ENCODE results near the gene FAM169A. TPM values are rescaled to one million over a fixed set of nuclear protein-coding genes. Genes with fewer than 3 reads are reported as not detected.
A peak's percentile ranks its signal among the peaks of the same experiment; 100 is the strongest.
"Not testable (repeated sequence)": the region's sequence is repeated elsewhere in the genome, so short reads cannot be mapped to it uniquely, and the experiment has no call there.

The FAM169A gene
- total RNA-seq, 1 experiment from 2014 or later, result 63.1 TPM

DNA sequence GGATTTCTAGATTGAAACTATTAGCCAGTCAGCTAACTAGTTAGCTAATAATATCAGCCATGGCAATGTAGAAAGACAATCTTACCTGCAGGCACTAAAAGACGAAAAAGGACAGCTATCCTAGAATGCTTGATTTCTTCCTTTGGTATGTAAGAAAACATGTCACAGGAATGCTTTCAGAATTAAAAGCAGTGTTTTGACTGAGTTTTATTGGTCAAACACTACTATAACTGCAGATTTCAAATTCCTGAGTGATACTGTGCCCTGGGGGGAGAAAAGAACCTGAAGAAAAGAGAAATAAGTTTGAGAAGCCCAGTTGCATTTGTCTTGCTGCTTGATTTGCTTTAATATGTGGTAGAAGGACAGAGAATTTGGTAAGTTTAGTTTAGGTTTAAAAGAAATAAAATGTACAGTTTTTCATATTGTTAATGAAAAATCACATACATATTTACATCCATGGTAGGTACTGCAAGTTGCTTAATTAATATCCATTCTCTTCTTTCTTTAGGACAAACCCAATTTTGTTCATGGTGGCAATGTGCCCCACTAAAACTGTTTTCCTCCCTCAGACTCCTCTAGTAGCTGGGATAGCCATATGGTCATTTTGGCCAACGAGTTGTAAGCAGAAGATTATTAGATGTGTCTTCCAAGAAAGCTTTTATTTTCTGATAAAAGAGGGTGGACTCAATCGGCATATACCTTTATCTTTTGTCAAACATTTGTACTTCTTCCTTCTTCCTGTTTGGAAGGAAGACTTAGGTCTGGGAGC lies 4.3 kb upstream of the FAM169A start:
- H3K36me3 Mint-ChIP-seq (ENCODE audit: insufficient read depth in 1 of 3, low read depth in 3 of 3), result peaks cover 0 to 7% (median under 1%) of the 10 kb centered on the region in 3 experiments; a peak in 5 of 7 replicates
- Histone ChIP-seq H4K20me1 (ENCODE audit: control insufficient read depth, insufficient read depth, insufficient read length) (no peaks in the 10 kb centered on the region), H2AFZ (ENCODE audit: low read length) (no peak overlapping the region), H3K23me2 (ENCODE audit: insufficient read length, low read depth, low read length, poor library complexity, severe bottlenecking) (peaks cover 3% of the 10 kb centered on the region), H3K56ac (ENCODE audit: insufficient read length, low read depth, low read length) (no peak overlapping the region), H3K4ac (ENCODE audit: low read depth, low read length) (no peak overlapping the region), H4K8ac (replicated peaks; ENCODE audit: insufficient read length, low read depth, low read length) (no peak overlapping the region), H3K9me3 (ENCODE audit: control insufficient read depth, low read depth, low read length) (no peaks in the 10 kb centered on the region), H3K79me1 (ENCODE audit: insufficient read depth, low read depth, low read length, poor library complexity, severe bottlenecking) (no peaks in the 10 kb centered on the region), H3K4me2 (ENCODE audit: insufficient read depth, insufficient read length, low read length) (no peak overlapping the region), H3T11ph (ENCODE audit: low read length) (no peak overlapping the region), H3K27ac (ENCODE audit: insufficient read length, low read depth, low read length) (no peak overlapping the region), H3K4me1 (ENCODE audit: insufficient read depth, low read length) (peaks cover 2% of the 10 kb centered on the region; the same call in 1 of the 2 replicates), H4K5ac (ENCODE audit: insufficient read length, low read depth, low read length) (no peak overlapping the region), H2BK12ac (ENCODE audit: insufficient read length, low read depth, low read length) (no peak overlapping the region), H2BK15ac (ENCODE audit: low read depth, low read length) (no peak overlapping the region), H2AK5ac (ENCODE audit: insufficient read length, low read length) (no peak overlapping the region), H3K27me3 (ENCODE audit: insufficient read depth, low read length) (no peaks in the 10 kb centered on the region), H3K9ac (ENCODE audit: extremely low read depth, insufficient read length, low read length) (no peak overlapping the region), H2BK5ac (ENCODE audit: insufficient read length, low read length) (no peak overlapping the region), H2BK20ac (ENCODE audit: low read depth, low read length, poor library complexity, severe bottlenecking) (no peak overlapping the region), H3K23ac (ENCODE audit: insufficient read length, low read depth, low read length) (no peak overlapping the region), H3K79me2 (ENCODE audit: insufficient read depth, low read length) (peaks cover 2% of the 10 kb centered on the region; the same call in 1 of the 2 replicates), H3K18ac (ENCODE audit: insufficient read length, low read depth, low read length) (no peak overlapping the region), H2BK120ac (ENCODE audit: low read depth, low read length, poor library complexity, severe bottlenecking) (no peak overlapping the region), H3K14ac (ENCODE audit: insufficient read depth, low read length) (no peak overlapping the region), H4K91ac (ENCODE audit: insufficient read length, low read depth, low read length) (no peak overlapping the region)
- no peak overlapping the region for H3K4me3 Mint-ChIP-seq
- no peaks in the 10 kb centered on the region; the same call in 1 of the 2 replicates for H3K27me3 Mint-ChIP-seq (ENCODE audit: low read depth)
- H3K9me3 Mint-ChIP-seq, result peaks cover 0 to 13% of the 10 kb centered on the region in 2 experiments; a peak in 3 of 5 replicates
- peaks cover 27 to 32% of the 10 kb centered on the region in 2 experiments for H3K4me1 Mint-ChIP-seq
- no CpG with 5 or more reads among the region's 3 CpGs for WGBS (ENCODE audit: extremely low coverage, insufficient read length, low lambda C conversion rate)
- H3K27ac Mint-ChIP-seq, result peak overlapping the region in 1 of 3 experiments; percentile 42; a peak in 2 of 7 replicates
- TF ChIP-seq, protein P1, sequence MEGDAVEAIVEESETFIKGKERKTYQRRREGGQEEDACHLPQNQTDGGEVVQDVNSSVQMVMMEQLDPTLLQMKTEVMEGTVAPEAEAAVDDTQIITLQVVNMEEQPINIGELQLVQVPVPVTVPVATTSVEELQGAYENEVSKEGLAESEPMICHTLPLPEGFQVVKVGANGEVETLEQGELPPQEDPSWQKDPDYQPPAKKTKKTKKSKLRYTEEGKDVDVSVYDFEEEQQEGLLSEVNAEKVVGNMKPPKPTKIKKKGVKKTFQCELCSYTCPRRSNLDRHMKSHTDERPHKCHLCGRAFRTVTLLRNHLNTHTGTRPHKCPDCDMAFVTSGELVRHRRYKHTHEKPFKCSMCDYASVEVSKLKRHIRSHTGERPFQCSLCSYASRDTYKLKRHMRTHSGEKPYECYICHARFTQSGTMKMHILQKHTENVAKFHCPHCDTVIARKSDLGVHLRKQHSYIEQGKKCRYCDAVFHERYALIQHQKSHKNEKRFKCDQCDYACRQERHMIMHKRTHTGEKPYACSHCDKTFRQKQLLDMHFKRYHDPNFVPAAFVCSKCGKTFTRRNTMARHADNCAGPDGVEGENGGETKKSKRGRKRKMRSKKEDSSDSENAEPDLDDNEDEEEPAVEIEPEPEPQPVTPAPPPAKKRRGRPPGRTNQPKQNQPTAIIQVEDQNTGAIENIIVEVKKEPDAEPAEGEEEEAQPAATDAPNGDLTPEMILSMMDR (conservative IDR thresholded peaks at IDR 0.05), result no peak
- DNase-seq, result no peak

DNA sequence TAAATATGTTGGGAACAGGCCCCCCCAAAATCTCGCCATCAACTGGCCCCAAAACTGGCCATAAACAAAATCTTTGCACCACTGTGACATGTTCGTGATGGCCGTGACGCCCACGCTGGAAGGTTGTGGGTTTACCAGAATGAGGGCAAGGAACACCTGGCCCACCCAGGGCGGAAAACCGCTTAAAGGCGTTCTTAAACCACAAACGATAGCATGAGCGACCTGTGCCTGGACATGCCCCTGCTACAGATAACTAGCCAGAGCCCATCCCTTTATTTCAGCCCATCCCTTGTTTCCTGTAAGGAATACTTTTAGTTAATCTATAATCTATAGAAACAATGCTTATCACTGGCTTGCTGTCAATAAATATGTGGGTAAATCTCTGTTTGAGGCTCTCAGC lies 3.2 kb upstream of the FAM169A start:
- H3K56ac ChIP-seq (ENCODE audit: insufficient read length, low read depth, low read length); H3K9ac ChIP-seq (ENCODE audit: extremely low read depth, insufficient read length, low read length); H3K79me1 ChIP-seq (ENCODE audit: insufficient read depth, low read depth, low read length, poor library complexity, severe bottlenecking); H3K18ac ChIP-seq (ENCODE audit: insufficient read length, low read depth, low read length); H3K23ac ChIP-seq (ENCODE audit: insufficient read length, low read depth, low read length); H3K4me1 ChIP-seq (ENCODE audit: insufficient read depth, low read length); H3K27ac ChIP-seq (ENCODE audit: insufficient read length, low read depth, low read length); H3K27me3 ChIP-seq (ENCODE audit: insufficient read depth, low read length); H2BK12ac ChIP-seq (ENCODE audit: insufficient read length, low read depth, low read length); H4K5ac ChIP-seq (ENCODE audit: insufficient read length, low read depth, low read length); H3K4ac ChIP-seq (ENCODE audit: low read depth, low read length); H2BK15ac ChIP-seq (ENCODE audit: low read depth, low read length); H4K91ac ChIP-seq (ENCODE audit: insufficient read length, low read depth, low read length); DNase-seq; H3K4me2 ChIP-seq (ENCODE audit: insufficient read depth, insufficient read length, low read length); H3T11ph ChIP-seq (ENCODE audit: low read length); H3K9me3 ChIP-seq (ENCODE audit: control insufficient read depth, low read depth, low read length); H2AFZ ChIP-seq (ENCODE audit: low read length); H3K14ac ChIP-seq (ENCODE audit: insufficient read depth, low read length); H2AK5ac ChIP-seq (ENCODE audit: insufficient read length, low read length); H2BK120ac ChIP-seq (ENCODE audit: low read depth, low read length, poor library complexity, severe bottlenecking); H2BK5ac ChIP-seq (ENCODE audit: insufficient read length, low read length); H4K8ac ChIP-seq (replicated peaks; ENCODE audit: insufficient read length, low read depth, low read length); H2BK20ac ChIP-seq (ENCODE audit: low read depth, low read length, poor library complexity, severe bottlenecking); H3K27me3 Mint-ChIP-seq (ENCODE audit: low read depth); H4K20me1 ChIP-seq (ENCODE audit: control insufficient read depth, insufficient read depth, insufficient read length): not testable (repeated sequence)
- WGBS (ENCODE audit: extremely low coverage, insufficient read length, low lambda C conversion rate), result no CpG with 5 or more reads among the region's 10 CpGs
- peaks cover 2 to 13% of the 10 kb centered on the region in 2 experiments; a peak in 3 of 5 replicates for H3K9me3 Mint-ChIP-seq
- 0 out of 5 replicates have a peak overlapping the region, but pooled peaks of 1 of the 2 experiments have one; percentile 2 for H3K4me3 Mint-ChIP-seq
- H3K79me2 ChIP-seq (ENCODE audit: insufficient read depth, low read length), result peaks cover 13% of the 10 kb centered on the region; the same call in 1 of the 2 replicates
- H3K23me2 ChIP-seq (ENCODE audit: insufficient read length, low read depth, low read length, poor library complexity, severe bottlenecking), result peaks cover 11% of the 10 kb centered on the region
- H3K4me1 Mint-ChIP-seq, result peaks cover 32 to 36% of the 10 kb centered on the region in 2 experiments
- peaks cover 0 to 11% (median 11%) of the 10 kb centered on the region in 3 experiments; a peak in 6 of 7 replicates for H3K36me3 Mint-ChIP-seq (ENCODE audit: insufficient read depth in 1 of 3, low read depth in 3 of 3)
- peak overlapping the region in 2 of 3 experiments; percentile 93; a peak in 5 of 7 replicates for H3K27ac Mint-ChIP-seq
